IMR-90 (cell line): ENCODE measurements around the gene DPYSL5.

ENCODE experiments used
- CEBPB ChIP-seq: IDR thresholded peaks from 2 replicates; pipeline ENCODE4 v1.6.1; 2012; ENCODE audit warnings: low read depth, low read length, improper control_type of control experiment
- FOS ChIP-seq: fragments of 150-350 bp; IDR thresholded peaks from 2 replicates; pipeline ENCODE4 v1.6.1; 2016; ENCODE audit warnings: low read depth, low read length
- RCOR1 ChIP-seq: IDR thresholded peaks from 2 replicates; pipeline ENCODE4 v1.6.1; 2012; ENCODE audit warnings: mild to moderate bottlenecking, low read length, improper control_type of control experiment; ENCODE audit not compliant: insufficient replicate concordance
- TF ChIP-seq, protein P1 (sequence below): conservative IDR thresholded peaks from 2 replicates; pipeline ENCODE4 v1.5.1; 2012; ENCODE audit warnings: mild to moderate bottlenecking, low read depth, low read length, improper control_type of control experiment
- TF ChIP-seq, protein P2 (sequence below): fragments of 150-350 bp; IDR thresholded peaks from 2 replicates; pipeline ENCODE4 v1.6.1; 2017; ENCODE audit warnings: mild to moderate bottlenecking, antibody characterized with exemption, low read length, low read depth

DNA sequence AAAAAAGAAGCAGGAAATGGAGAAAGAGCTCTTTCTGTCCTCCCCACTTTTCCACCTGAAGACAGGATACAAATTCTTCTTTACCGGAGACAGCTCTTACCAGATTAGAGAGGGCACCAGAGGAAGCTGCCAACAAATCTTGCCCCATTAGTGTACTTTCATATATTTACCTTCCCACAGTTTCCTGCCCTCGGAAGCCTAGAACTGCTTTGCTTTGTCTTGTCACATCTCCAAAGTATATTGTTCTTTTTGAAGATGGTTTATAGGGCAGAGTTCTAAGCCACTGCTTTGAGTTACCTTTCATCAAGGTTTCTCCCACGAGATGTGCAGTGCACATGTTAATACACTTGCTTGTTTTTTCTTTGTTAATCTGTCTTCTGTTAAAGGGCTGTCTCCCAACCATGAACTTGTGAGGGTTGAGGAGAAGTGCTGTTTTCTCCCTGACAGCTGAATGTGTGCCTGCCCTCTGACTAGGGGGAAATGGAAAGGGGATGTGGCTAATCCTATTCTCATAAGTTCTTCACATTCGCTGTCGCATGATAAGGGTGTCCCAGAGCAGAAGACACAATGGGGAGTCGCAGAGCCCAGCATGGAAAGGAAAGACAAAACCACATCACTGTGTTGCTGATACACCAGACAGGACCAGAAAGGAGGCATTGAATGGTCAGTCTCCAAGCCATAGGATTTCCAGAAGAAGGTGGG, 37.9 kb upstream of the DPYSL5 start:
- TF ChIP-seq, protein P1, sequence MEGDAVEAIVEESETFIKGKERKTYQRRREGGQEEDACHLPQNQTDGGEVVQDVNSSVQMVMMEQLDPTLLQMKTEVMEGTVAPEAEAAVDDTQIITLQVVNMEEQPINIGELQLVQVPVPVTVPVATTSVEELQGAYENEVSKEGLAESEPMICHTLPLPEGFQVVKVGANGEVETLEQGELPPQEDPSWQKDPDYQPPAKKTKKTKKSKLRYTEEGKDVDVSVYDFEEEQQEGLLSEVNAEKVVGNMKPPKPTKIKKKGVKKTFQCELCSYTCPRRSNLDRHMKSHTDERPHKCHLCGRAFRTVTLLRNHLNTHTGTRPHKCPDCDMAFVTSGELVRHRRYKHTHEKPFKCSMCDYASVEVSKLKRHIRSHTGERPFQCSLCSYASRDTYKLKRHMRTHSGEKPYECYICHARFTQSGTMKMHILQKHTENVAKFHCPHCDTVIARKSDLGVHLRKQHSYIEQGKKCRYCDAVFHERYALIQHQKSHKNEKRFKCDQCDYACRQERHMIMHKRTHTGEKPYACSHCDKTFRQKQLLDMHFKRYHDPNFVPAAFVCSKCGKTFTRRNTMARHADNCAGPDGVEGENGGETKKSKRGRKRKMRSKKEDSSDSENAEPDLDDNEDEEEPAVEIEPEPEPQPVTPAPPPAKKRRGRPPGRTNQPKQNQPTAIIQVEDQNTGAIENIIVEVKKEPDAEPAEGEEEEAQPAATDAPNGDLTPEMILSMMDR = no peak
- TF ChIP-seq RCOR1 (no peak), CEBPB (no peak), FOS (no peak)
- TF ChIP-seq, protein P2, sequence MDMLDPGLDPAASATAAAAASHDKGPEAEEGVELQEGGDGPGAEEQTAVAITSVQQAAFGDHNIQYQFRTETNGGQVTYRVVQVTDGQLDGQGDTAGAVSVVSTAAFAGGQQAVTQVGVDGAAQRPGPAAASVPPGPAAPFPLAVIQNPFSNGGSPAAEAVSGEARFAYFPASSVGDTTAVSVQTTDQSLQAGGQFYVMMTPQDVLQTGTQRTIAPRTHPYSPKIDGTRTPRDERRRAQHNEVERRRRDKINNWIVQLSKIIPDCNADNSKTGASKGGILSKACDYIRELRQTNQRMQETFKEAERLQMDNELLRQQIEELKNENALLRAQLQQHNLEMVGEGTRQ = no peak
